HEK293 (cell line): ENCODE measurements around the gene ERI3.

Experiments
- HOXC10 ChIP-seq: sonication (generic); formaldehyde crosslinking; IDR thresholded peaks from 2 replicates; pipeline ENCODE4 v1.8.1; 2023; ENCODE audit warnings: mild to moderate bottlenecking, missing genetic modification reagents
- KLF1 ChIP-seq: fragments of 450-650 bp; formaldehyde crosslinking; IDR thresholded peaks from 2 replicates; pipeline ENCODE4 v1.5.1; 2016; ENCODE audit warnings: missing biosample characterization, missing genetic modification characterization
- PRDM1 ChIP-seq: fragments of 450-650 bp; formaldehyde crosslinking; IDR thresholded peaks from 2 replicates; pipeline ENCODE4; 2016; ENCODE audit warnings: missing biosample characterization, missing genetic modification characterization
- REST ChIP-seq: fragments of 450-650 bp; formaldehyde crosslinking; IDR thresholded peaks from 2 replicates; pipeline ENCODE4 v1.5.1; 2016; ENCODE audit warnings: missing biosample characterization, missing genetic modification characterization
- SALL2 ChIP-seq: fragments of 450-650 bp; formaldehyde crosslinking; IDR thresholded peaks from 2 replicates; pipeline ENCODE4 v1.5.0; 2017; ENCODE audit warnings: missing biosample characterization, mild to moderate bottlenecking, missing genetic modification characterization, borderline replicate concordance
- WT1 ChIP-seq: fragments of 450-650 bp; formaldehyde crosslinking; IDR thresholded peaks from 2 replicates; pipeline ENCODE4 v1.5.1; 2016; ENCODE audit warnings: missing biosample characterization, missing genetic modification characterization
- ZBTB17 ChIP-seq: fragments of 450-650 bp; formaldehyde crosslinking; IDR thresholded peaks from 2 replicates; pipeline ENCODE4 v1.5.1; 2016; ENCODE audit warnings: missing biosample characterization, missing genetic modification characterization
- ZBTB49 ChIP-seq: fragments of 450-650 bp; formaldehyde crosslinking; IDR thresholded peaks from 2 replicates; pipeline ENCODE4 v1.5.1; 2016; ENCODE audit warnings: missing biosample characterization, missing genetic modification characterization, low read depth
- ZBTB6 ChIP-seq: fragments of 450-650 bp; formaldehyde crosslinking; IDR thresholded peaks from 2 replicates; pipeline ENCODE4 v1.5.1; 2017; ENCODE audit warnings: missing biosample characterization, missing genetic modification characterization
- ZBTB8A ChIP-seq: fragments of 450-650 bp; formaldehyde crosslinking; IDR thresholded peaks from 2 replicates; pipeline ENCODE4 v1.5.1; 2016; ENCODE audit warnings: missing biosample characterization, missing genetic modification characterization
- ZIC2 ChIP-seq: fragments of 450-650 bp; formaldehyde crosslinking; IDR thresholded peaks from 2 replicates; pipeline ENCODE4 v1.5.1; 2016; ENCODE audit warnings: missing biosample characterization, missing genetic modification characterization
- ZNF132 ChIP-seq: fragments of 450-650 bp; formaldehyde crosslinking; IDR thresholded peaks from 2 replicates; pipeline ENCODE4 v1.5.1; 2017; ENCODE audit warnings: missing biosample characterization, missing genetic modification characterization, borderline replicate concordance
- ZNF138 ChIP-seq: fragments of 450-650 bp; formaldehyde crosslinking; IDR thresholded peaks from 2 replicates; pipeline ENCODE4 v1.5.1; 2016; ENCODE audit warnings: missing biosample characterization, missing genetic modification characterization, borderline replicate concordance
- ZNF146 ChIP-seq: fragments of 450-650 bp; formaldehyde crosslinking; IDR thresholded peaks from 2 replicates; pipeline ENCODE4 v1.5.1; 2016; ENCODE audit warnings: missing biosample characterization, missing genetic modification characterization
- ZNF157 ChIP-seq: fragments of 450-650 bp; formaldehyde crosslinking; IDR thresholded peaks from 2 replicates; pipeline ENCODE4 v1.5.1; 2016; ENCODE audit warnings: missing biosample characterization, missing genetic modification characterization
- ZNF2 ChIP-seq: fragments of 450-650 bp; formaldehyde crosslinking; IDR thresholded peaks from 2 replicates; pipeline ENCODE4 v1.5.1; 2016; ENCODE audit warnings: missing biosample characterization, missing genetic modification characterization
- ZNF211 ChIP-seq: fragments of 450-650 bp; formaldehyde crosslinking; IDR thresholded peaks from 2 replicates; pipeline ENCODE4 v1.5.1; 2016; ENCODE audit warnings: low read depth, missing biosample characterization, missing genetic modification characterization
- ZNF214 ChIP-seq: fragments of 450-650 bp; formaldehyde crosslinking; IDR thresholded peaks from 2 replicates; pipeline ENCODE4 v1.5.1; 2017; ENCODE audit warnings: missing biosample characterization, mild to moderate bottlenecking, missing genetic modification characterization, borderline replicate concordance
- ZNF221 ChIP-seq: fragments of 450-650 bp; formaldehyde crosslinking; IDR thresholded peaks from 2 replicates; pipeline ENCODE4 v1.5.1; 2017; ENCODE audit warnings: missing biosample characterization, missing genetic modification characterization, borderline replicate concordance
- ZNF24 ChIP-seq: fragments of 450-650 bp; formaldehyde crosslinking; IDR thresholded peaks from 2 replicates; pipeline ENCODE4 v1.5.1; 2016; ENCODE audit warnings: missing biosample characterization, missing genetic modification characterization
- ZNF248 ChIP-seq: fragments of 450-650 bp; formaldehyde crosslinking; IDR thresholded peaks from 2 replicates; pipeline ENCODE4 v1.5.1; 2017; ENCODE audit warnings: missing biosample characterization, missing genetic modification characterization
- ZNF26 ChIP-seq: fragments of 450-650 bp; formaldehyde crosslinking; IDR thresholded peaks from 2 replicates; pipeline ENCODE4 v1.5.1; 2016; ENCODE audit warnings: missing biosample characterization, missing genetic modification characterization
- ZNF302 ChIP-seq: fragments of 450-650 bp; formaldehyde crosslinking; IDR thresholded peaks from 2 replicates; pipeline ENCODE4 v1.5.1; 2016; ENCODE audit warnings: missing biosample characterization, missing genetic modification characterization, low read depth
- ZNF37A ChIP-seq: fragments of 450-650 bp; IDR thresholded peaks from 2 replicates; pipeline ENCODE4 v1.5.1; 2018; ENCODE audit warnings: missing biosample characterization, missing genetic modification characterization
- ZNF423 ChIP-seq: fragments of 450-650 bp; formaldehyde crosslinking; IDR thresholded peaks from 2 replicates; pipeline ENCODE4 v1.5.1; 2016; ENCODE audit warnings: missing biosample characterization, missing genetic modification characterization
- ZNF426 ChIP-seq: fragments of 450-650 bp; formaldehyde crosslinking; IDR thresholded peaks from 2 replicates; pipeline ENCODE4 v1.5.1; 2017; ENCODE audit warnings: missing biosample characterization, missing genetic modification characterization, mild to moderate bottlenecking, inconsistent platforms, moderate library complexity
- ZNF514 ChIP-seq: fragments of 450-650 bp; formaldehyde crosslinking; IDR thresholded peaks from 2 replicates; pipeline ENCODE4 v1.5.1; 2016; ENCODE audit warnings: missing biosample characterization, missing genetic modification characterization
- ZNF600 ChIP-seq: fragments of 450-650 bp; formaldehyde crosslinking; IDR thresholded peaks from 2 replicates; pipeline ENCODE4 v1.5.1; 2016; ENCODE audit warnings: missing biosample characterization, missing genetic modification characterization
- ZNF621 ChIP-seq: fragments of 450-650 bp; formaldehyde crosslinking; IDR thresholded peaks from 2 replicates; pipeline ENCODE4 v1.5.1; 2017; ENCODE audit warnings: missing biosample characterization, missing genetic modification characterization
- ZNF660 ChIP-seq: fragments of 450-650 bp; IDR thresholded peaks from 2 replicates; pipeline ENCODE4 v1.5.1; 2018; ENCODE audit warnings: missing biosample characterization, mild to moderate bottlenecking, missing genetic modification characterization
- ZNF664 ChIP-seq: fragments of 450-650 bp; formaldehyde crosslinking; IDR thresholded peaks from 2 replicates; pipeline ENCODE4 v1.5.1; 2016; ENCODE audit warnings: missing biosample characterization, missing genetic modification characterization
- ZNF677 ChIP-seq: fragments of 450-650 bp; IDR thresholded peaks from 2 replicates; pipeline ENCODE4 v1.5.0; 2018; ENCODE audit warnings: missing biosample characterization, mild to moderate bottlenecking, missing genetic modification characterization, moderate library complexity
- ZNF785 ChIP-seq: fragments of 450-650 bp; formaldehyde crosslinking; IDR thresholded peaks from 2 replicates; pipeline ENCODE4 v1.5.1; 2016; ENCODE audit warnings: missing biosample characterization, missing genetic modification characterization
- ZNF791 ChIP-seq: fragments of 450-650 bp; formaldehyde crosslinking; IDR thresholded peaks from 2 replicates; pipeline ENCODE4 v1.5.1; 2016; ENCODE audit warnings: missing biosample characterization, missing genetic modification characterization

Gene ERI3

GRCh38 chr1:44327679-44328491 lies 27.2 kb downstream of the ERI3 start (continued):
- TF ChIP-seq ZBTB6 (tag by site-specific recombination): no peak
- peak; percentile 52; the same call in 1 of the 2 replicates for TF ChIP-seq WT1 (tag by site-specific recombination)
- no peak for TF ChIP-seq ZNF157 (tag by site-specific recombination)
- TF ChIP-seq ZNF423 (tag by site-specific recombination): peak; percentile 54; the same call in 1 of the 2 replicates
- no peak for TF ChIP-seq ZNF426 (tag by site-specific recombination)
- no peak for TF ChIP-seq ZNF221 (tag by site-specific recombination)
- peak; percentile 92 for TF ChIP-seq ZNF24 (tag by site-specific recombination)
- TF ChIP-seq ZIC2: peak; percentile 46
- no peak for TF ChIP-seq ZNF785
- TF ChIP-seq ZNF26 (tag by site-specific recombination): no peak
- no peak for TF ChIP-seq KLF1 (tag by site-specific recombination)
- no peak for TF ChIP-seq ZNF664 (tag by site-specific recombination)
- peak; percentile 68 for TF ChIP-seq ZNF677 (tag by site-specific recombination)
- no peak for TF ChIP-seq ZNF248
- TF ChIP-seq HOXC10 (CRISPR knock-in tag): no peak
- TF ChIP-seq ZNF2: peak; percentile 65; the same call in 1 of the 2 replicates
- TF ChIP-seq ZNF132 (tag by site-specific recombination): no peak
- no peak for TF ChIP-seq PRDM1 (tag by site-specific recombination)
- no peak for TF ChIP-seq SALL2 (tag by site-specific recombination)
- no peak for TF ChIP-seq ZBTB49 (tag by site-specific recombination)
- TF ChIP-seq ZNF302 (tag by site-specific recombination): no peak
- TF ChIP-seq ZNF146 (tag by site-specific recombination): 0 out of 2 replicates have a peak, but pooled peaks have one; percentile 10
- TF ChIP-seq ZNF138 (tag by site-specific recombination): no peak
- TF ChIP-seq ZNF514 (tag by site-specific recombination): no peak
- TF ChIP-seq ZNF211 (tag by site-specific recombination): no peak
- no peak for TF ChIP-seq ZNF791 (tag by site-specific recombination)
- TF ChIP-seq ZNF214 (tag by site-specific recombination): peak; percentile 28; the same call in 1 of the 2 replicates
- peak; percentile 78 for TF ChIP-seq ZNF37A (tag by site-specific recombination)
- TF ChIP-seq ZBTB8A: peak; percentile 46
- peak; percentile 94 for TF ChIP-seq ZBTB17 (tag by site-specific recombination)
- no peak for TF ChIP-seq REST (tag by site-specific recombination)
- TF ChIP-seq ZNF621 (tag by site-specific recombination): no peak
- TF ChIP-seq ZNF600 (tag by site-specific recombination): peak; percentile 91
- peak; percentile 100 for TF ChIP-seq ZNF660 (tag by site-specific recombination)
